ENCODE data around the gene TBC1D13.
"Not testable (repeated sequence)": the region's sequence is repeated elsewhere in the genome, so short reads cannot be mapped to it uniquely, and the experiment has no call there.

Gene TBC1D13, protein sequence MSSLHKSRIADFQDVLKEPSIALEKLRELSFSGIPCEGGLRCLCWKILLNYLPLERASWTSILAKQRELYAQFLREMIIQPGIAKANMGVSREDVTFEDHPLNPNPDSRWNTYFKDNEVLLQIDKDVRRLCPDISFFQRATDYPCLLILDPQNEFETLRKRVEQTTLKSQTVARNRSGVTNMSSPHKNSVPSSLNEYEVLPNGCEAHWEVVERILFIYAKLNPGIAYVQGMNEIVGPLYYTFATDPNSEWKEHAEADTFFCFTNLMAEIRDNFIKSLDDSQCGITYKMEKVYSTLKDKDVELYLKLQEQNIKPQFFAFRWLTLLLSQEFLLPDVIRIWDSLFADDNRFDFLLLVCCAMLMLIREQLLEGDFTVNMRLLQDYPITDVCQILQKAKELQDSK

DNA sequence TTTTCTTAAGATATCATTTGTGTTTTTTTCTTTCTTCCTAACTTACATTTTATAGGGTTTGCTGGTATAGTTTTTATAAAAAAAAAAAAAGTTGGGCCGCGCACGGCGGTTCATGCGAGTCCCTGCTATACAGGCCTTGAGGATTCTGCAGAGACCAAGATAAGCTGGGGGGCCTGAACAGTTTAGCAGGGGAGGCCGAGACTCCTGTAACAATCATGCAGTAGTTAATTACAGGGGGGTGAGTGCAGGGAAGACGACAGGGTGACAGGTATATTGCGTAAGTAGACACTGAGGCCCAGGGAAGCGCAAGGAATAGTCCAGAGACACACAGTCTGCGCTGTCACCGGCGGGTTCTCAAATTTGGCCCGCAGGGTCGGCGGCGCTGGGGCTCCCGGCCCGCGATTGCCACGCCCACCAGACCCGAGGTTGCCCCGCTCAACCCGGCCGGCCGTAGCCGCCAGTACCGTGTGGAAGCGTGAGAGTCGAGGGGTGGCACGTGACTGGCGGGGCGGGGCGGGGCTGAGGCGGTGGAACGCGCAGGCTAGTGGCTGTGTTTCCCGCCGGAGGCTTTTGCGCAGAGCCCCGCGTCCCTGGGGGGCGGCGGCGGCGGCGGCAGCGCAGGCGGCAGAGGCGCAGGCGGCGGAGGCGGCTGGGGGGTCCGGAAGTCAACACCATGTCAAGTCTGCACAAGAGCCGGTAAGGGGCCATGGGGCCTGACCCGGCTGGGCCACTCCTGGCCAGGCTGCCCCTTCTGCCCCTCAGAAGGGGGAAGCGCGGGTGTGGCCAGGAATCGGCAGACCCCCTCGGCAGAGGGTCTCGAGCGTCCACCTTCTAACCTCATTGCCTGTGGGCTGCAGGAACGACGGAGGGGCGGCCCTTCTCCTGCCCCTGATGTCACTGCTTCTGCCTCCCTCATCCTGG lies at the start of gene TBC1D13:
Gene TBC1D13, plus strand, starts transcription at position 573 of the 921 bp plus-strand sequence. Its CDS starts 101 bp downstream, at position 674.
- peak; percentile 57 for DNase-seq

DNA sequence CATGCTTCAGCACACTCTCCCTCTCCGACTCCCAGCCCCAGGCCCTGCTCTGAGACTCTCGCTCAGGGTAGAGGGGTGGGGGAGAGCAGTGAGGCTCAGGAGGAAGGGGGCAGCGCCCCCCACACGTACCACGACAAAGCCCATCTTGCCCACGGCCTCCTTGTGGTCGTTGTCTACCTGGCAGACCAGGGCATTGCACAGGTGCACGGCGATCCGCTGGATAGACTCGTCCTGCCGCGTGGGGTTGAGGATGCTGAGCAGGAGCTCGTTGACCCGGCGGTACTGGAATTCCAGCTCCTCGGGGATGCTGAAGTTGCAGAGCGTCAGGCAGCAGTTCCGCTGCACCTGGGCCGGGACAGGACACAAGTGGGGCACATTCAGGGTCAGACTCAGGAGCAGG lies 44.7 kb upstream of the TBC1D13 start:
- DNase-seq = no peak

GRCh38 chr9:128743421-128743820 lies 43.6 kb upstream of the TBC1D13 start:
- DNase-seq = no peak

GRCh38 chr9:128747241-128747640 lies 39.8 kb upstream of the TBC1D13 start:
- DNase-seq = no peak

- no peak for DNase-seq
Observed at GRCh38 chr9:128750926-128751595, 36.0 kb upstream of the TBC1D13 start.

- no peak for DNase-seq
Observed at GRCh38 chr9:128753627-128754026, 33.4 kb upstream of the TBC1D13 start.

GRCh38 chr9:128757602-128758001 lies 29.5 kb upstream of the TBC1D13 start:
- DNase-seq = no peak

- DNase-seq = no peak
Observed at GRCh38 chr9:128762671-128763449, 24.2 kb upstream of the TBC1D13 start.

- DNase-seq = no peak
Observed at GRCh38 chr9:128764361-128764760, 22.7 kb upstream of the TBC1D13 start.

- DNase-seq = no peak
Observed at GRCh38 chr9:128765499-128765898, 21.6 kb upstream of the TBC1D13 start.

DNA sequence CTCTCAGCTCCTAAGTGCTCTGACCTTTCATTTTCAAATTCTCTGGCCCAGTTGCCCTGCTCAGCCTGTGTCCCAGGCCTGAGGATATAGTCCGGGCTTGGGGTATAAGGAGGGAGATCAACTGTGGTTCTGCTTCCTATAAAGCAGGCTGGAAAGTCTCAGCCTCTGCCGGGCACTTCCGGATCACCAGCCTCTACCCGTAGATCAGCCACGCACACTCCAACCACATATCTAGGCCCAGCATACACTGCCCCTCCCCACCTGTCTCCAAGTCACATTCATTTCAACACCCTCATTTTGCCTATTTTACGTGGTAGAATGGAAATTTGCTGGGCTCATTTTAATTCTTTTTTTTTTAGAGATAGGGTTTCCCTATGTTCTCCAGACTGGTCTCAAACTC lies 18.4 kb upstream of the TBC1D13 start:
- DNase-seq = no peak

DNA sequence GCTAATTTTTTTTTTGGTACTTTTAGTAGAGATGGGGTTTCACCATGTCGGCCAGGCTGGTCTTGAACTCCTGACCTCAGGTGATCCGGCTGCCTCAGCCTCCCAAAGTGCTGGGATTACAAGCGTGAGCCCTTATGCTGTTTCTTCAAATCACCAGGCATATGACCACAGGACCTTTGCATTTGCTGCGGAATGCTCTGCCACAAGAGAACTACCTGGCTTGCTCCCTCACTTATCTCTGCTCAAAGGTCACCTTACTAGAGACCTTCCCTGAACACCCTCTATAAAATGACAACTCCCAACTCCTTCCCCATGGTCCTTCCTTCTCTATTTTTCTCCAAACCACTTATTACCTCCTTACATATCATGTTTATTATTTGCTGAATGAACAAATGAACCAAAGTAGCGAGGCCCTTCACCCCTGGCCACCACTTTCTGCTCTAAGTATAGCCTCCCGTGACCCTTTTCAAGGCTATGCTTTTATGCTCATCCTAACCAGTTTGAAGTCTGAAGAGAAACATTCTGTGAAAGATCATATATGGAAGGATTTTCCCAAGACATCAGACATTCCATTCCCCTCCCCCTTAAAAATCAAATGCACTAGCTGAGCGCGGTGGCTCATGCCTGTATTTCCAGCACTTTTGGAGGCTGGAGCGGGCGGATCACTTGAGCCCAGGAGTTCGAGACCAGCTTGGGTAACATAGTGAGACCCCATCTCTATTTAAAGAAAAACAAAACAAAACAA lies 16.6 kb upstream of the TBC1D13 start:
- DNase-seq = no peak

DNA sequence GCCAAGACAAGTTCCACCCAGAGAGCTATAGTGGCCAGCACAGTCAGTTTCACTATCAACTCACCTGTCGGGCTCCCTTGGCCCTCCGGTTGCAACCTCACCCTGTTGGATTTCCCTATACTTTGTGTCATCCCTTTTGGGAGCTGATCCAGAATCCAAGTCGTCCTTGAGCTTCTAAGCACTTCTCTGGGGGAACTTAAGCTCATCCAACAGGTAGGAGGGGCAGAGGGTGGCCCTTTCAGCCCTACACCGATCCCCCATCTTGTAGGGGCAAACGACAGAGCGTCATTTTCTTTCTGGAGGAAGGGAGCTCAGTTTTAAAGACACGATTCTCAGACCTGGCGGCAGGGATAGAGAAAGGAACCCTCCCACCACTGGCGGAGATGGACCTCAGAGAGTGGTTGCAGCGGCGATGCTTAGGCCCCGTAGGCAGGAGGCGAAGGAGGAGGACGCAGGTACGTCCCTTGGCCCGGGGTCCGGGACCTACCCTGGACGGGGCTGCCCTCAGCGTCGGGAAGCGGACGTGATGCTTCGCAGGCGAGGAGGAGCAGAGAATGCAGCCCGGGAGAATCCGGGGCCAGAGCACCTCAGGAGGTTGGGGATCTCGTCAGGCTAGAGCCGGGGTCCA lies 15.8 kb upstream of the TBC1D13 start:
- DNase-seq = no peak

GRCh38 chr9:128771745-128772519 lies 15.1 kb upstream of the TBC1D13 start, which contains the start of gene ZER1:
TSS of gene ZER1 (minus strand) at chr9:128771927. CDS start at chr9:128755565, 16,362 bp downstream.
- peak; percentile 50 for DNase-seq

DNA sequence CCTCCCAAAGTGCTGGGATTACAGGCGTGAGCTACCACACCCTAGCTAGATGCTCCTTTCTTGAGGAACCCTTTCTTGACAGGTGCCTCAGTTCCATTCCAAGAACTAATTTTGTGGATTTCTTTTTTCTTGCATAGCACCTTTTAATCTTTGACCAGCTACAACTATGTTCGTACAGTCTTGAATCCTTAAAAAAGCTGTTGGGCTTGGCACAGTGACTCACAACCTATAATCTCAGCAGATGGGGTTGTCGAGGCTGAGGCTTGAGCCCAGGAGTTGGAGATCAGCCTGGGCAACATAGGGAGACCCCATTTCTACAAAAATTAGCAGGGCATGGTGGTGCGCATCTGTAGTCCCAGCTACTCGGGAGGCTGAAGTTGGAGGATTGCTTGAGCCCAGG lies 14.0 kb upstream of the TBC1D13 start:
- DNase-seq = no peak

- DNase-seq = no peak
Observed at GRCh38 chr9:128774804-128775203, 12.2 kb upstream of the TBC1D13 start.

DNA sequence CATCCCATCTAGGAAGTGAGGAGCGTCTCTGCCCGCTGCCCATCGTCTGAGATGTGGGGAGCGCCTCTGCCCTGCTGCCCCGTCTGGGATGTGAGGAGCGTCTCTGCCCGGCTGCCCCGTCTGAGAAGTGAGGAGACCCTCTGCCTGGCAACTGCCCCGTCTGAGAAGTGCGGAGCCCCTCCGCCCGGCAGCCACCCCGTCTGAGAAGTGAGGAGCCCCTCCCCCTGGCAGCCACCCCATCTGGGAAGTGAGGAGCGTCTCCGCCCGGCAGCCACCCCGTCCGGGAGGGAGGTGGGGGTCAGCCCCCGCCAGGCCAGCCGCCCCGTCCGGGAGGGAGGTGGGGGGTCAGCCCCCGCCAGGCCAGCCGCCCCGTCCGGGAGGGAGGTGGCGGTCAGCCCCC lies 7.0 kb upstream of the TBC1D13 start:
- not testable (repeated sequence) for DNase-seq

DNA sequence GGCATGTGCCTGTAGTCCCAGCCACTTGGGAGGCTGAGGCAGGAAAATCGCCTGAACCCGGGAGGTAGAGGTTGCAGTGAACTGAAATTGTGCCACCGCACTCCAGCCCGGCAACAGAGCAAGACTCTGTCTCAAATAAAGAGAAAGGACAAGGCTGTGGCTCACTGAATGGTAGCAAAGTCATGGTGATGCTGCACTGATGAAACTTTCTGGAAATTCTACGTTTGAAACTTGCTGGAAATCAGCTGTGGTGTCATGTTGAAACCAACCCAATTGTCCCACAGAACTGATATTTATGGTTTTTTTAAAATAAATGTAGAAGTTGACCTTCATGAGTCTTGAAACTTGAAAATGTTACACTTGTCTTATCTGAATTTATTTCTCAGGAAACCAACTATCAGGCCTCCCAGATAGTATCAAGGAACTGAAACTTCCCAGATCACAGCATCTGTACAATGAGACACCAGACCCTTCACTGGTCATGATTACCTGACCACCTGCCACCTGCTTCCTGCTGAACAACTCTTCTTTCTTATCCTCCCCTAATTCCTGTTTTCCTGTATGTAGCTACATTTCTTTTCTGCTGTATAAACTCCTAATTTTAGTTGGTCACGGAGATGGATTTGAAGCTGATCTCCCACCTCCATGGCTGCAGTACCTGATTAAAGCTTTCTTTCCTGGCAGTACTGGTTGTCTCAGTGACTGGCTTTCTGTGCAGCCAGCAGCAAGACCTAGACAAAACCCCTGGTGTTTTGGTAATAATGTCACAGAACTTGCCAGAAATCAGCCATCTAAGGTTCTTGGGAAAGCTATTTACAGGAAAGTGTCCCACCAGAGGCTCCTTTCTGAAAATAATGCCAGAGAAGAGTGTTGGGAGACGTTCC lies 5.6 kb upstream of the TBC1D13 start:
- DNase-seq = no peak

GRCh38 chr9:128782669-128783068 lies 4.4 kb upstream of the TBC1D13 start:
- no peak for DNase-seq
